GM12872 (cell line): Measurements from ENCODE around the gene ANXA10.

Experiments used
- CTCF ChIP-seq: IDR thresholded peaks from 3 replicates; pipeline ENCODE4 v1.5.1; 2011; ENCODE audit warnings: low read depth, mild to moderate bottlenecking, low read length, moderate library complexity; ENCODE audit not compliant: insufficient read depth

The ANXA10 gene

GRCh38 chr4:168096407-168096784 is 4.1 kb downstream of the ANXA10 start:
- TF ChIP-seq CTCF, result no peak

- no peak for TF ChIP-seq CTCF
Observed at GRCh38 chr4:168097161-168097560, 4.8 kb downstream of the ANXA10 start.

GRCh38 chr4:168098248-168098717 is 5.9 kb downstream of the ANXA10 start:
- no peak for TF ChIP-seq CTCF

GRCh38 chr4:168099195-168099594 is 6.9 kb downstream of the ANXA10 start:
- no peak for TF ChIP-seq CTCF

- no peak for TF ChIP-seq CTCF
Observed at GRCh38 chr4:168101026-168101425, 8.7 kb downstream of the ANXA10 start.

GRCh38 chr4:168102403-168102802 is 10.1 kb downstream of the ANXA10 start:
- no peak for TF ChIP-seq CTCF

GRCh38 chr4:168109527-168109926 is 17.2 kb downstream of the ANXA10 start:
- no peak for TF ChIP-seq CTCF

GRCh38 chr4:168118116-168118655 is 25.8 kb downstream of the ANXA10 start:
- TF ChIP-seq CTCF, result no peak
